ENCODE measurements around the gene CFAP45.

The CFAP45 gene

GRCh38 chr1:159860456-159860855 is 39.5 kb downstream of the CFAP45 start:
- peaks cover 6% of the 10 kb centered on the region for H3K4me1 ChIP-seq (ENCODE audit: control insufficient read depth, insufficient read depth, low read length)
- no peaks in the 10 kb centered on the region for H3K36me3 ChIP-seq (ENCODE audit: control insufficient read depth, insufficient read depth, low read length)
- no peak overlapping the region for H3K9ac ChIP-seq (ENCODE audit: low read length)
- H3K27me3 ChIP-seq (ENCODE audit: control insufficient read depth, insufficient read depth, low read length) = peaks cover 3% of the 10 kb centered on the region
- no peaks in the 10 kb centered on the region for H3K9me3 ChIP-seq (ENCODE audit: control insufficient read depth, low read length)
- no peak overlapping the region for H3K4me3 ChIP-seq (ENCODE audit: low read length)

DNA sequence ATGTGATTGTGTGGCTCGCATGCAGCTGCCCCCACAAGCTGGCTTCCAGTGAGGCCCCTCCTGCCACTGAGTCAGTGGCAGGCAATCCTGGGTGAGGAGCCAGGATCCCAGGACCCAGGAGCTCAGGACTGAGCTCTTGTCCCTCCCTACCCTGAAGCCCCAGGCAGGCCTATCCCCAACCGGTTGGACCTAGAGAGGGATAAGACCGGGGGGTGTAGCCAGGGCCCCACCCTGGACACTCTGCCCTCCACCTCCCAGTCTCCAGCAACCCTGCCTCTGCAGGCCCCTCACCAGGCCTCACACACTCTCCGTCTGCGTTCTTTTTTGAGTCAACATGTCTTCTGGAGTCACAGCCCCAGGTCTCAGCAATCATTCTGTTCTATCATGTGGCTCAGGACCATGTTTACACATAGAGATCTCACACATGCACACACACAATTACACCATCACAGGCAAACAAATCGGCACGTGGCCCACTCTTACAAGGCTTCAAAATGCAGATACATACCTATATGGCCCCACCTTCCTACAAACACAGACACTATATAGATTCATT is 40.1 kb downstream of the CFAP45 start:
- no peak overlapping the region for H3K4me3 ChIP-seq (ENCODE audit: low read length)
- peaks cover 6% of the 10 kb centered on the region for H3K4me1 ChIP-seq (ENCODE audit: control insufficient read depth, insufficient read depth, low read length)
- no peak overlapping the region for H3K9ac ChIP-seq (ENCODE audit: low read length)
- H3K36me3 ChIP-seq (ENCODE audit: control insufficient read depth, insufficient read depth, low read length) = no peaks in the 10 kb centered on the region
- no peaks in the 10 kb centered on the region for H3K9me3 ChIP-seq (ENCODE audit: control insufficient read depth, low read length)
- H3K27me3 ChIP-seq (ENCODE audit: control insufficient read depth, insufficient read depth, low read length) = peaks cover 3% of the 10 kb centered on the region

- no peak overlapping the region for H3K4me3 ChIP-seq (ENCODE audit: low read length)
- peaks cover 3% of the 10 kb centered on the region for H3K27me3 ChIP-seq (ENCODE audit: control insufficient read depth, insufficient read depth, low read length)
- no peaks in the 10 kb centered on the region for H3K9me3 ChIP-seq (ENCODE audit: control insufficient read depth, low read length)
- no peak overlapping the region for H3K9ac ChIP-seq (ENCODE audit: low read length)
- no peaks in the 10 kb centered on the region for H3K36me3 ChIP-seq (ENCODE audit: control insufficient read depth, insufficient read depth, low read length)
- peaks cover 9% of the 10 kb centered on the region for H3K4me1 ChIP-seq (ENCODE audit: control insufficient read depth, insufficient read depth, low read length)
Measured at GRCh38 chr1:159857889-159858288, 42.1 kb downstream of the CFAP45 start.

DNA sequence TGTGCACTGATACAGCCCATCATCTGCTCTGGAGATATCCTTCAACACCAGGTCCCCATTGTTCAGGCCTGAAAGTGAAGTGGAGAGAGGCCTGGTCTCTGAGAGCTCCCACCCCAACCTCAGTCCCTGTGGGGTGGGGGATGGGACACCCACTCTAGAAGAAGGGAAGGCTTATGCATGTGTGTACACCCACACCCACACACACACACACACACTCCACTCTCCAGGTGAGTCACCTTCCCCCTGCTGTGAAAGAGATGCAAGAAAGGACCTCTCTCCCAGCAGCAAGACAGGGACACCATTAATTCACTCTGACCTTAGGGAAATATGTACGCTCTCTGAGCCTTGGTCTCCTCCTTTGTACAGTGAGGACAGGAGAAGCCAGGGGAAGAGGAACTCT is 43.4 kb downstream of the CFAP45 start:
- no peaks in the 10 kb centered on the region for H3K36me3 ChIP-seq (ENCODE audit: control insufficient read depth, insufficient read depth, low read length)

DNA sequence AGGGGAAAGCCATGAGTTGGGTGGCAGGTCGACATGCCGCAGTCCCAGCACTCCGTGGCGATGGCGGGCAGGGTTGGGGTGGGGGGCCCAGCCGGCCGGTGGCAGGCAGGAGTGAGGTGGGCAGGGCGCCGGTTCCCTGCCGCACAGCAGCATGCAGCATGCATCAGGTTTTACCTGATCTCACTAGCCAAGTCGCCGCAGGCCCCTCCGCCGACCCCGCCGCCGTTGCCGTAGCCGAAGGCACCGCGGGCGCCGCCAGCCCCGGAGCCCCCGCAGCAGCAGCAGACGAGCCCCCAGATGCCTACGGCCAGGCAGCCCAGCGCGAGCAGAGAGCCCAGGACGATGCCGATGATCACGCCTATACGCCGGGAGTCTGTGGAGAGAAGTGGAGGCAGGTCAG is 44.3 kb downstream of the CFAP45 start:
- no peak overlapping the region for H3K9ac ChIP-seq (ENCODE audit: low read length)
- no peaks in the 10 kb centered on the region for H3K27me3 ChIP-seq (ENCODE audit: control insufficient read depth, insufficient read depth, low read length)
- H3K36me3 ChIP-seq (ENCODE audit: control insufficient read depth, insufficient read depth, low read length) = no peaks in the 10 kb centered on the region
- H3K4me1 ChIP-seq (ENCODE audit: control insufficient read depth, insufficient read depth, low read length) = peaks cover 9% of the 10 kb centered on the region
- H3K9me3 ChIP-seq (ENCODE audit: control insufficient read depth, low read length) = no peaks in the 10 kb centered on the region
- no peak overlapping the region for H3K4me3 ChIP-seq (ENCODE audit: low read length)

More for the DNA sequence above, 43.4 kb downstream of the CFAP45 start:
- Histone ChIP-seq H3K9me3 (ENCODE audit: control insufficient read depth, low read length) (no peaks in the 10 kb centered on the region), H3K27me3 (ENCODE audit: control insufficient read depth, insufficient read depth, low read length) (no peaks in the 10 kb centered on the region), H3K9ac (ENCODE audit: low read length) (no peak overlapping the region), H3K4me1 (ENCODE audit: control insufficient read depth, insufficient read depth, low read length) (peaks cover 9% of the 10 kb centered on the region), H3K4me3 (ENCODE audit: low read length) (no peak overlapping the region)

- H3K27me3 ChIP-seq (ENCODE audit: control insufficient read depth, insufficient read depth, low read length) = no peaks in the 10 kb centered on the region
- no peaks in the 10 kb centered on the region for H3K9me3 ChIP-seq (ENCODE audit: control insufficient read depth, low read length)
- H3K4me1 ChIP-seq (ENCODE audit: control insufficient read depth, insufficient read depth, low read length) = peaks cover 7% of the 10 kb centered on the region
- no peaks in the 10 kb centered on the region for H3K36me3 ChIP-seq (ENCODE audit: control insufficient read depth, insufficient read depth, low read length)
- peak overlapping the region; percentile 86 for H3K9ac ChIP-seq (ENCODE audit: low read length)
- peak overlapping the region; percentile 34 for H3K4me3 ChIP-seq (ENCODE audit: low read length)
Measured at GRCh38 chr1:159854693-159855192, 45.2 kb downstream of the CFAP45 start.

GRCh38 chr1:159854116-159854692 is 45.8 kb downstream of the CFAP45 start:
- Histone ChIP-seq H3K27me3 (ENCODE audit: control insufficient read depth, insufficient read depth, low read length) (no peaks in the 10 kb centered on the region), H3K4me3 (ENCODE audit: low read length) (peak overlapping the region; percentile 34), H3K36me3 (ENCODE audit: control insufficient read depth, insufficient read depth, low read length) (no peaks in the 10 kb centered on the region), H3K9ac (ENCODE audit: low read length) (peak overlapping the region; percentile 86), H3K4me1 (ENCODE audit: control insufficient read depth, insufficient read depth, low read length) (peaks cover 3% of the 10 kb centered on the region), H3K9me3 (ENCODE audit: control insufficient read depth, low read length) (no peaks in the 10 kb centered on the region)

GRCh38 chr1:159853417-159854115 is 46.4 kb downstream of the CFAP45 start:
- H3K4me3 ChIP-seq (ENCODE audit: low read length) = no peak overlapping the region
- H3K9me3 ChIP-seq (ENCODE audit: control insufficient read depth, low read length) = no peaks in the 10 kb centered on the region
- H3K9ac ChIP-seq (ENCODE audit: low read length) = peak overlapping the region; percentile 86
- no peaks in the 10 kb centered on the region for H3K27me3 ChIP-seq (ENCODE audit: control insufficient read depth, insufficient read depth, low read length)
- peaks cover 3% of the 10 kb centered on the region for H3K4me1 ChIP-seq (ENCODE audit: control insufficient read depth, insufficient read depth, low read length)
- no peaks in the 10 kb centered on the region for H3K36me3 ChIP-seq (ENCODE audit: control insufficient read depth, insufficient read depth, low read length)

DNA sequence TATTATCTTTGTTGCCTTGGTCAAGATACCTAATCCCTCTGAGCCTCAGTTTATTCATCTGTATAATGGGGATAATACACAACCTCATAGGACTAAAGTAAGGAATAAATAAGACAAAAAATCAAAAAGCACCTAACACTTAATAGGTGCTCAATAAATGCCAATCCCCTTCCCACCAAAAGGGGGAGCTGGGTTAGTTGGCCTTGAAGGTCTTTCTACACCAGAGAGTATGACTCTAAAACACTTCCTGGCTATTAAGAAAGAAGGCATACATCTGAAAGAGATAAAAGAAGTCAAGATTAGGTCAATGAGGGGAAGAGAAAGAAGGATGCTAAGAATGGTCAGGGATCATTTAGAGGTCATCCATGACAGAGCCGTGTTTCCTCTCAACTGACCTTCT is 48.6 kb downstream of the CFAP45 start:
- no peak overlapping the region for H3K9ac ChIP-seq (ENCODE audit: low read length)
- H3K27me3 ChIP-seq (ENCODE audit: control insufficient read depth, insufficient read depth, low read length) = no peaks in the 10 kb centered on the region
- peaks cover 3% of the 10 kb centered on the region for H3K4me1 ChIP-seq (ENCODE audit: control insufficient read depth, insufficient read depth, low read length)
- H3K4me3 ChIP-seq (ENCODE audit: low read length) = no peak overlapping the region
- H3K9me3 ChIP-seq (ENCODE audit: control insufficient read depth, low read length) = no peaks in the 10 kb centered on the region
- no peaks in the 10 kb centered on the region for H3K36me3 ChIP-seq (ENCODE audit: control insufficient read depth, insufficient read depth, low read length)

DNA sequence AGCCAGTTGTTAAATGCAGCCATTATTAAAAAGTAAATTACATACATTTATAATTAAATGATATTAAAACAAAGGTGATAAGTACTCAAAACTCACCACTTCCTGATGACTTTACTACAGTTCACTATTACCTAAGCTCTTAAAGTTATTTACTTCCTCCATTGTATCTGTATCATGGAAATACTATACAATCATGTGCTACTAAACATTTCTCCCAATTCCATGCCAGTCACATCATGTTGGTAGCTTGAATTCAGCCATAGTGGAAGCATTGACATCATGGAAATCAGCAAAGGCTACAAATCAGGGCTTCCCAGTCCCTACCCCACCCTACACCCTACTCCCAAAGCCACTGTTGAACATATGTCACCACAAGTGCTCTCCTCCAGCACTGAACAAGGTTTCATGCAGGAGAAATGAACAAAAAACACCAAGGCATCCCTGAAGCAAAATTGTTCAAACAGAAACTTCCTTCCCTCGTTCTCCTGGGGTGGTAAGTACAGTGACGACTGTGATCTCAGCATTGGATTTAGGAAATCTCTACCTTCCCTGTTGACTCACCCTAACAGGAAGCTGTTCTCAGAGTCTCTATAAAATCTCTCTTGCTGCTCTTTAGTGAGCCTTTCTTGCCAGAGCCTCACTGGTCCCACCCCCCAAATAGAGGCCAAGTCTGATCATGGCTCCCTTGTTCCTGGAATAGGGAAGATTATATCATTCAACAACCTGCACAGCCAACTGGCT is 50.2 kb downstream of the CFAP45 start:
- no peaks in the 10 kb centered on the region for H3K9me3 ChIP-seq (ENCODE audit: control insufficient read depth, low read length)
- no peak overlapping the region for H3K9ac ChIP-seq (ENCODE audit: low read length)
- H3K36me3 ChIP-seq (ENCODE audit: control insufficient read depth, insufficient read depth, low read length) = no peaks in the 10 kb centered on the region
- no peaks in the 10 kb centered on the region for H3K27me3 ChIP-seq (ENCODE audit: control insufficient read depth, insufficient read depth, low read length)
- peaks cover 3% of the 10 kb centered on the region for H3K4me1 ChIP-seq (ENCODE audit: control insufficient read depth, insufficient read depth, low read length)
- H3K4me3 ChIP-seq (ENCODE audit: low read length) = no peak overlapping the region

DNA sequence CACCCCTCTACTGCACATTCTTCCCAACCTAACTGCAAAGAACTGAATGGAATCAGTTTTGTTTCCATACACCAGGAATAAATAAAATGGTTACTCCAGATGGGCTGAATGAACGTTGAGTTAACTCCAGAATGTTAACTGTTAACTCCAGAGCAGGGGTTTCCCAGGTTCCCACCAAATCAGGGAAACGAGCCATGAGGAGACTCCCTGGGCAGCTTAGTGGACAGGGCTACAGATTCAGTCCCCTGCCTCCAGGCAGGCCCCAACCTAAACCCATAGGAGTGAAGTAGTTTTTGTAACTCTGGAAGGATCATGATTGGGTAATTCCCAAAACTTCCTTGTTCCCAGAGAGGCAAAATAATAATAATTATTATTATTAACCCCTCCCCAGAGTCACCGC is 51.6 kb downstream of the CFAP45 start:
- no peak overlapping the region for H3K9ac ChIP-seq (ENCODE audit: low read length)
- no peaks in the 10 kb centered on the region for H3K9me3 ChIP-seq (ENCODE audit: control insufficient read depth, low read length)
- no peaks in the 10 kb centered on the region for H3K4me1 ChIP-seq (ENCODE audit: control insufficient read depth, insufficient read depth, low read length)
- H3K27me3 ChIP-seq (ENCODE audit: control insufficient read depth, insufficient read depth, low read length) = no peaks in the 10 kb centered on the region
- H3K4me3 ChIP-seq (ENCODE audit: low read length) = no peak overlapping the region
- H3K36me3 ChIP-seq (ENCODE audit: control insufficient read depth, insufficient read depth, low read length) = no peaks in the 10 kb centered on the region

DNA sequence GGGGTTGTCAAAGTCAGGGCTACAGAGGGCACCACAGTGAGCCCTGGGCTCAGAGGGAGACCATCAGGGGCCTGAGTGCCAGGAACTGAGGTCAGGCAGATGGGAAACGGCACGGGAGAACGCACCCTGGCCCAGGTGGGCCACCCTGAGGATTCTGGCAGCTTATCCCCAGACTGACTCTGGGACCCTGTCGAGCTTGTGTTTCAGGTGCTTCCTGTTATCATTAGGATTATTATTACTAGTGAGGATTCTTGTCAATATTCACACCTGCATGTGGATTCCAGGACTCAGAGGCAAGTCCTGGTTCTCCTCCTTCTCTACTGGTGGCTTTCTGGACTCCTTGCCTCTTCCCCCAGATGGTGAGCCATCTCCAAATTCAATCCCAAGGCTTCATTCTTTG is 52.7 kb downstream of the CFAP45 start:
- Histone ChIP-seq H3K27me3 (ENCODE audit: control insufficient read depth, insufficient read depth, low read length) (no peaks in the 10 kb centered on the region), H3K36me3 (ENCODE audit: control insufficient read depth, insufficient read depth, low read length) (no peaks in the 10 kb centered on the region), H3K4me3 (ENCODE audit: low read length) (no peak overlapping the region), H3K4me1 (ENCODE audit: control insufficient read depth, insufficient read depth, low read length) (no peaks in the 10 kb centered on the region), H3K9me3 (ENCODE audit: control insufficient read depth, low read length) (no peaks in the 10 kb centered on the region), H3K9ac (ENCODE audit: low read length) (no peak overlapping the region)
